T1000 (cell line): Measurements from ENCODE around the gene IMP4.

Source experiments
- DNase-seq: peaks from one replicate; lab custom pipeline; 2025; ENCODE audit warnings: mixed read lengths; lab: John Stamatoyannopoulos, UW

IMP4 gene

DNA sequence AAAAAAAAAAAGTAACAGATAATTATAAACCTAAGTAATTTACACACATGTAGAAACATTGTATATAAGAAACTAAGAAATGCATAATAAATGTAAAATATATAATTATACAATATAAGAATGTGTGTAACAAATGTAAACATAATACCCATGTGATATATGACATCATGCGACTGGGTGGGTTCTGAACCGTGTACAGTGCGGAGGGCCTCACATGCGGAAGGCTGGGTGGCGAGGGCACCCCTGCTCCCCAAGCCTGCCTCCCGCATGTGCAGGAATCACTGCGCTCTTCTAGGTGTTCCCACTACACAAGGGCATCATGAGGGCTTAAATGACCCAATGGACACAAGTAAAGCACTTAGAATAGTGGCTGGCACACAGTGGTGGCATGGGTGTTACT lies 15.2 kb downstream of the IMP4 start:
- DNase-seq, result no peak

DNA sequence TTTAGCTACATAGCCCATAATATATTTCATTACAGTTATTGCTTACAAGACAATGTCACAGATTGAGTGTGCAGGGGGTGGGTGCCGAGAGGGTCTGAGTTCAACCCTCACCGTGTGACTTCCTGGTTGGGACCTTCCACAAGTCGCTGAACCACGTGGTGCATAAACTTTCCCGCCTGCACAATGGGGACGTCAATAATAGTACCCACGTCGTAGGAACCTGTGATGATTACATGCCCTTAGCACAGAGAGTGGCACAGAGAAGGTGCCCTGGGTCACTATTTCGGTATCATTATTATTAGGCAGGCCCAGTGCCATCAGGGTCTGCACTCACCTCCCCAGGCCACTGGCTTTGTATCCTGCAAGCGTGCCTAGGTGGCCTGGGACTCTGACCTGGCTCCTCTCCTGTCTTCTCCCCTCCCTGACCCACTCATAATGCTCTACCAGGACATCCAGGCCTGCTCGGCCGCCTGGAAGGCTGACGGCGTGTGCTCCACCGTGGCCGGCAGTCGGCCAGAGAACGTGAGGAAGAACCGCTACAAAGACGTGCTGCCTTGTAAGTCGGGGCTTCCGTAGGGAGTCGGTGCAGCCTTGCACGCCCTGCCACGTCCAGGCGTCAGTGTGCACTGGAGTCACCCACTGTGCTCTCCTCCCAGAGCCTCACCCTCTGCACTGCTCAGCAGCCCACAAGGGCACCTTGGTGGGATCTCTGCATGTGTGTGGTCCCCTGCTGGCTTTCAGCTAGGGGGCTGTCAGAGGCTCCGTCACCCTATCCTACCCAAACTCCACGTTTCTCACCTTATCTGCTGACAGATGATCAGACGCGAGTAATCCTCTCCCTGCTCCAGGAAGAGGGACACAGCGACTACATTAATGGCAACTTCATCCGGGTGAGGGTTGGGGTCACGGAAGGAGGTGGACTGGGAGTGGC lies 16.0 kb downstream of the IMP4 start:
- no peak for DNase-seq

DNA sequence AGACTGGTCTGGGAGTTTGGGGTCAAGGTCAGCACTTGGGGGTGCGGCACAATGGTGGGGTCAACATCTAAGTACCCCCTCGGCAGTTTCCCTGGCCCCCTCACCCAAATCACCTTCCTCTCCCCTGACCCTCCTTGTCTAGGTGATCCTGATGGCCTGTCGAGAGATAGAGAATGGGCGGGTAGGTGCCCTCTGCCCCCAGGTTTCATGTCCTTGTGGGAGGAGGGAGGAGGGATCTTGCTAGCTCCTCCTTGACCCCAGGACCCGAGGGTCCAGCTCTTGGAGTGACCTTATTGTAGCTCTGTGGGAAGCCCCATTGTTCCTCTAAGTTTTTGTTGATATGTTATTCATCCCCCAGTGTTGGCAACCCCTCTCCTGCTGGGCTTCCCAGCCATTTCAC lies 16.8 kb downstream of the IMP4 start:
- no peak for DNase-seq

DNA sequence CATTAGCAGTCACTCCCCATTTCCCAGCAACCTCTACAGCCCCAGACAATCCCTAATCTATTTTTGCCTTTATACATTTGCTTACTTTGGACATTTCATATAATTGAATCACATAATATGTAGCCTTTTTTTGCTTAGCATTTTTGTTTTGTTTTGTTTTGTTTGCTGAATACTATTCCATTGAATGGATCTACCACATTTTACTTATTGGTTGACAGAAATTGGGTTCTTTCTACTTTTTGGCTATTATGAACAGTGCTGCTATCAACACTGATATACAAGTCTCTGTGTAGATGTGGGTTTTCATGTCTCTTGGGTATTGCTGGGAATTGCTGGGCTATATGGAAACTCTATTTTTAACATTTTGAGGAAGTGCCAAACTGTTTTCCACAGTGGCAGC lies 20.8 kb downstream of the IMP4 start:
- no peak for DNase-seq

DNA sequence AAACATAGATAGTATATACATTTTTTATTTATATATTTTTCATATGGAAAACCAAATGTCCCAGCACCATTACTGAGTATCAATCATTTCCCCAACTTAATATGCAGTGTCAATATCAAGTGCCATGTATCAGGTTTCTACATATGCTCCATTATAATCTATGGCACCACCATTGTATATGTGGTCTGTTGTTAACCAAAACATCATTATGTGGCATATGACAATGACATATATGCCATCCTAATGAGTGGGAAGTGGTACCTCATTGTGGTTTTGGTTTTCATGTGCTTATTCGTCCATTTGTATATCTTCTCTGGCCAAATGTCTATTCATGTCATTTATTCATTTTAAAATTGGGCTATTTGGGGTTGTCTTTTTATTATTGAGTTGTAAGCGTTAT lies 22.4 kb downstream of the IMP4 start:
- DNase-seq, result no peak

DNA sequence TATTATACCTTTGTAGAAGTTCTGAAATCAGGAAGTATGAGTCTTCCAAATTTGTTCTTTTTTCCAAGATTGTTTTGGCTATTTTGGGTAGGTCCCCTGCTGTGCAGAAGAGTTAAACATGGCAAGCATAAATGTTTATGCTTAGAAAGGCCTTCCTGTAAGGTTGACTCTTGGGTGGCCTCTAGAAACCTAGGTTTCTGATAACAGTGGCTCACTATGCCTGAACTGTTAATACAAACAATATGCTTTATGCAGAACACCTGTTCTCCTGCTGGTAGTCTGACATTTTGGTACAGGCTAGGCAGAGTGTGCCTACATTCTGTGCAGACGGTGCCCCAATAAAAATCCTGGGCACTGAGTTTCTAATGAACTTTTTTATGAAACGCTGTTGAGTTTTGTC lies 23.3 kb downstream of the IMP4 start:
- no peak for DNase-seq

DNA sequence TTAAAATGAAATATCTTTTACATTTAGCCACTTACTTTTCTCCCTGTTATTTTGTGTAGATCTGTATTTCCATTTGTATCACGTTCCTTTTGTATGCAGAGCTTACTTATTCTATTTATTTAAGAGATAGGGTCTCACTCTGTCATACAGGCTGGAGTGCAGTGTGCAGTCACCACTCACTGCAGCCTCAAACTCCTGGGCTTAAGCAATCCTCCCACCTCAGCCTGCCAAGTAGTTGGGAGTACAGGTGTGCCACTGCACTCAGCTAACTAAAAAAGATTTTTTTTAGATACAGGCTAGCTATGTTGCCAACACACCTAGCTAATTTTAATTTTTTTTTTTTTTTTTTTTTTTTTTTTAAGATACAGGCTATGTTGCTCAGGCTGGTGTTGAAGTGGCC lies 24.0 kb downstream of the IMP4 start:
- DNase-seq, result no peak

DNA sequence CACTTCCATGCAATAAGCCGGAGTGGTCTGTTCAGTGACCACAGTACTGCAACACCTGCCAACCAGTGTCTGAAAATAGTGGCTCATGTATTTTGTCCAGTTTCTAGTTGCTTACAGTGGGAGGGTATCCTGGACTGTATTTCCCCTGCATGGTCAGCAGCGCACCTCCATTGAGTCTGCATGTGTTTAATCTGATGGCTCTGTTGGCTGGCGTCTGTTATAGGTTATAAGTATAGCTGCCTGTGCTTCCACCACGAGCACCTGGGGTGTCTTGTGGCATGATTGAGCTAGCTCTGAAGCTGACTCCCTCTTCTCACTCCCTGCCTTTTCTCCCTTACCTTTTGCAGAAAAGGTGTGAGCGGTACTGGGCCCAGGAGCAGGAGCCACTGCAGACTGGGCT lies 26.1 kb downstream of the IMP4 start:
- no peak for DNase-seq

DNA sequence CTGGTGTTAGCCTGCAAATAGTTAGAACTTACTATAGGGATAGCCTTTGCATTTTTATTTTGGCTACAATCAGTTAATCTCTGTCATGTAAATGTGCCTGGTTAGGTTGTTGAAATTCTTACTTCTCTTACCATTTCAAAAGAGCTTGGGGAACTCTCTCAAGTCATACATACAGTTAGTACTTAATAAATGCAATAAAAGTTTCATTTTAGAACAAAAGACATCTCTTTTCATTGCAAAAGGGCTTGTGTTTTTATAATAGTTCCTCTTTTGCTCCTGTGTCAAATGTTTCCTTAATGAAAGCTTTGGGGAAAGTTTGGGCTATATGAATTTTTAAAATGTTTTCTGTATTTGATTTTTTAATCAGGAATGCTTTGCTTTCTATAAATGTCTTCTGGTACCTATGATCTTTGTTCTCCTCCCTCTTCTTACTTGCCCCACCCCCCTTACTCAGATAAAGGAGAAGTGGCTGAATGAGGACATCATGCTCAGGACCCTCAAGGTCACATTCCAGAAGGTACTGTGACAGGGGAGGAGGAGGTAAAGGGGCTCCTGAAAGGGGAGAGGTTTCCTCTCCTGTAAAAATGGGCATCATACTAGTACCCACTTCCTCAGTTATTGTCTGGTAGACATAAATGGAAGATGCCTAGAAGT lies 26.7 kb downstream of the IMP4 start:
- DNase-seq, result no peak

DNA sequence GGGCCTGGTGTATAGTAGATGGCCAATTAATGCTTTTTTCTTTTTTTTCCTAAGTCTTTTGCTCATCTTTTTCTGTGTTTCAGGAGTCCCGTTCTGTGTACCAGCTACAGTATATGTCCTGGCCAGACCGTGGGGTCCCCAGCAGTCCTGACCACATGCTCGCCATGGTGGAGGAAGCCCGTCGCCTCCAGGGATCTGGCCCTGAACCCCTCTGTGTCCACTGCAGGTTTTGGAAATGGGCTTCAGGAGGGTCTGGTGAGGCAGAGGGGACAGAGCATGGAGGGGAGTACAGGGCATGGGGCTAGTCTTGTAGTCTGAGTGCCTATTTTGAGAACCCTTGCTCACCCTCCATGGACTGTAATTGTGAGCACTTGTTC lies 27.3 kb downstream of the IMP4 start:
- DNase-seq, result no peak

DNA sequence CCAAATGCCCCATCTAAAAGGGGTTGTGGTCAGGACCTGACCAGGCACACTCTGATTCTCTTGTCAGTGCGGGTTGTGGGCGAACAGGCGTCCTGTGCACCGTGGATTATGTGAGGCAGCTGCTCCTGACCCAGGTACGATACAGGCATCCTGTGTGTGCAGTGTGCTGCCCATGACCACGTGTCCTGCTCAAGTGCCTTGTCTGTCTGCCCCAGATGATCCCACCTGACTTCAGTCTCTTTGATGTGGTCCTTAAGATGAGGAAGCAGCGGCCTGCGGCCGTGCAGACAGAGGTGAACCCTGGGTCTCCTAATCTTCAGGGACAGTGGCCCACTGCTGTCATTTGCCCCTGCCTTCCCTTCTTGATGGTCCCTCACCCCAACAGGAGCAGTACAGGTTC lies 27.8 kb downstream of the IMP4 start:
- no peak for DNase-seq

DNA sequence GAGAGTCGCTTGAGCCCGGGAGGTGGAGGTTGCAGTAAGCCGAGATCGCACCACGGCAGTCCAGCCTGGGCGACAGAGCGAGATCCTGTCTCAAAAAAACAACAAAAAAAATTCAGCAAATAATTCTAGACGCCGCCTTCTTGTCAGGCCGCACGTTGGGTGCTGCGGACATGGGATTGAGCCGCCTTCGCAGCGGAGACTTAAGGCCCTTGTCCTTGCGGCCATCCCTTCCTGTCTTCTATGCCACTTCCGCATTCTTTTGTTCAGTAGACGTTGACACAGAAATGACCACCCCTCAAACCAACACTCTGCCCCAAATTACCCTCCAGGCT lies 29.0 kb downstream of the IMP4 start:
- no peak for DNase-seq

DNA sequence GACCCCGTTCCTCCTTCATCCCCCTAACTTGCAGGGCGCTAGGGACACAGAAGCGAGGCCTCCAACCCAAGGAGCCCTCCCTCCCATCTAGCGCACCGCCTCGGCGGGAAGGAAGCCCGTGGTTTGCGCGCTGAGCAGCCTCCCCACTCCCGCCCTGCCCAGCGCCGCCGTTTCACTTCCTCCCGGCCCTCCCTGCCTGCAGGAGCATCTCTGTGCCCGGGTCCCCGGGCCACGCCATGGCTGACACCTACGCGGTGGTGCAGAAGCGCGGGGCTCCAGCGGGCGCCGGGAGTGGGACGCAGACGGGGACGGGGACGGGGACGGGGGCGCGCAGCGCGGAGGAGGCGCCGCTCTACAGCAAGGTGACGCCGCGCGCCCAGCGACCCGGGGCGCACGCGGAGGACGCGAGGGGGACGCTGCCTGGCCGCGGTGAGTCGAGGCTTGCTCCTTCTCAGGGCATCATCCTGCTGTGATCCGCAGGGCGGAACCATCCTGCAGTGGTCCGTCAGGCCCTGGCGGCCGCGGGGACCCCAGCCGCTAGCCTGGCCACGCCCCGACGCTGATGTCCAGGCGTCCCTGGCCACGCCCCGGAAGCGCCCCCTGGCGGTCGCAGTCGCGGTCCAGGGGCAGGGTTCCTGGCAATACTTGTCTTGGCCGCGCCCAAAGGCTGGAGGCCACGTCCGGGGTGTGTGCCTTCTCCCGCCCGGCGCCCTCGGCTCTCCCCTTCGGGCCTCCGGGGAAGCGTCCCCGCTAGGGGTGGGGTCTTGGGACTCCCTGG lies 29.5 kb downstream of the IMP4 start:
- DNase-seq, result peak; percentile 75

DNA sequence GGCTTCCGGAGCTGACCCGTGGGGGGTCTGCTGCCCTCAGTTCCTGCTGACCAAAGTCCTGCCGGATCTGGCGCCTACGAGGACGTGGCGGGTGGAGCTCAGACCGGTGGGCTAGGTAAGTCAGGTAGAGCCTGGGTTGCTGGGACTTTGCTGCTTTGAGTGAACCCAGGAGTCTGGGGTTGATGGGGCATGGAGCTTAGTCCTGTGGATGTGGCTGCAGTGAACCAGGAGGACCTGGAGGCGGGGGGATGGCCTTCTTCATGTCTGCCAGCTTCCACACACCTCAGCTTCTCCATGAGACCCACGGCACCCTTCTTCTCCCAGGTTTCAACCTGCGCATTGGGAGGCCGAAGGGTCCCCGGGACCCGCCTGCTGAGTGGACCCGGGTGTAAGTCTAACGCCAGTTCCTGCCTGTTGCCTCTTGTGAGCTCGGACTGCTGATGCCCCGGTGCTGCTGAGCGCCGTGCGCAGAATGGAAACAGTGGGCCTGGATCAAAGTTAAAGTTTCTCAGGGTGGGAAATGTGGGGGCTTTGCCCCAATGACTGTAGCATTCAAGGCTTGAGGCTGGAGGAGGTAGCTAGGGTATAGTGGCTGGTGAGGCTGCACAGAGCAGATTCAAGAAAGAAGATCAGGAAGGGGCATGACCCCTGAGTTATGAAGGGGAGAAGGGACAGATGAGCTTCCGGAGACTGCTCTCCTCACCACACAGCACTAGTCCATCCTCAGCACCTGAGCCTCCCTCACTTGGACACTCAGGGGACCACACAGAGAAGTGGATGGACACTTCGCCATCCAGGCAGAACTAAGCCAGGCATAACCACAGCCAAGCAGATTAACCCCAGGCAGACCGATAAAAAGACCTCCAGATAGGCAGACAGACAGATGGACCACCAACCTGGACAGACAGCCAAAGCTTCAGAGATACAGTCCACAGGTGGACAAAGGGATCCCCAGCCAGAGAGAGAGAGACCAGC lies 30.4 kb downstream of the IMP4 start:
- DNase-seq, result no peak

DNA sequence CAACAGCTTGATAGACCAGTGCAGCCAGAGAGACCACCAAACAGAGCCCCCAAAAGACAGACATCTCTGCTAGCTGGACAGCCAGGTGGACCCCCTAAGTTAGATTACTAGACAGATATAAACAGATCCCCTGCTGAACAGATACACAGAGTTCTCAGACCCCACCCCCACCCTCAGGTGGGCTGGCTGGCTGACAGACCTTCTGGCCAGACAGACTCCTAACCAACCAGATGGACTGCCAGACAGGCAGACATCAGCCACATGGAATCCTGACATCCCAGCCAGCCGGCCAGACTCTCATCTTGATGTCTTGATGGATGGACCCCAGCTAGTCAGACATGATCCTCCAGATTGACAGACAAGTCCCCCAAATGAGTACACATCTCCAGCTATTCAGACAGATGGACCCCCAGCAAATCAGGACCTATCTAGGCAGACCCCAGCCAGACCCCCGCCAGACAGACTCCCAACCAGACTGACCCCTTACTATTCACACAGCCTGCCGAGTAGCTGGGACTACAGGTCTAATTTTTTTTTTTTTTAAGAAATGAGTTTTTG lies 31.2 kb downstream of the IMP4 start:
- DNase-seq, result no peak

DNA sequence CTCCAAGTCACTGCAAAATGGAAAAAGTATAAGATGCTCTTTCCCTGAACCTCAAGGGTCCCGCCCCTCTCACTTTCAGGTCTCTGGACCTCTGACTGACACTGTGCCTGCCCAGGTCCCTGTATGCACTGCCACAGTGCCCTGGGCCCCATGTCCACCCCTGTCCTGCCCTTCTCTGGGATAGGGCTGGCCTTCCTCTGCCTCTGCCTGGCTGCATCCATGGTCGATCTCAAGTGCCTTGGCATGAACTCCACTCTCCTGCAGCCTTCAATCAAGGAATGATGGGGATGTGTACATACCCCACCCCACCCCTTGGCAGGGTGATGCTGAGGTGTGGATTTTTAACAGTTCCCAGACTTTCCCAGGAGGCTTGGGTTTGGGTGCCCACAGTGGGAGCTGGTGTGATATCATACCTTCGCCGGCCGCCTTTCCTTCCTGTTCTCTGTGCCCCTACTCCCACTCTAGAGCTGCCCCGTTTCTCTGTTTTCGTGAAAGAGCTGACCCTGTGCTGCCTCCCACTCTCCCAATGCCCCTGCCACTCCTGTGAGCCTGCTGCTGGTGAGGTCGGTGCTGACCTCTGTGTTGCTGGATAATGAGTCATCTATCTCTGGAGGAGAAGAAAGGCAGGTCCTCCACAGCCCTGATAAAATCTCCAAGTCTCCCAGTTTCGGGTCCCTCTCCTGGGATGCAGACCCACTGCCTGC lies 32.0 kb downstream of the IMP4 start:
- no peak for DNase-seq

DNA sequence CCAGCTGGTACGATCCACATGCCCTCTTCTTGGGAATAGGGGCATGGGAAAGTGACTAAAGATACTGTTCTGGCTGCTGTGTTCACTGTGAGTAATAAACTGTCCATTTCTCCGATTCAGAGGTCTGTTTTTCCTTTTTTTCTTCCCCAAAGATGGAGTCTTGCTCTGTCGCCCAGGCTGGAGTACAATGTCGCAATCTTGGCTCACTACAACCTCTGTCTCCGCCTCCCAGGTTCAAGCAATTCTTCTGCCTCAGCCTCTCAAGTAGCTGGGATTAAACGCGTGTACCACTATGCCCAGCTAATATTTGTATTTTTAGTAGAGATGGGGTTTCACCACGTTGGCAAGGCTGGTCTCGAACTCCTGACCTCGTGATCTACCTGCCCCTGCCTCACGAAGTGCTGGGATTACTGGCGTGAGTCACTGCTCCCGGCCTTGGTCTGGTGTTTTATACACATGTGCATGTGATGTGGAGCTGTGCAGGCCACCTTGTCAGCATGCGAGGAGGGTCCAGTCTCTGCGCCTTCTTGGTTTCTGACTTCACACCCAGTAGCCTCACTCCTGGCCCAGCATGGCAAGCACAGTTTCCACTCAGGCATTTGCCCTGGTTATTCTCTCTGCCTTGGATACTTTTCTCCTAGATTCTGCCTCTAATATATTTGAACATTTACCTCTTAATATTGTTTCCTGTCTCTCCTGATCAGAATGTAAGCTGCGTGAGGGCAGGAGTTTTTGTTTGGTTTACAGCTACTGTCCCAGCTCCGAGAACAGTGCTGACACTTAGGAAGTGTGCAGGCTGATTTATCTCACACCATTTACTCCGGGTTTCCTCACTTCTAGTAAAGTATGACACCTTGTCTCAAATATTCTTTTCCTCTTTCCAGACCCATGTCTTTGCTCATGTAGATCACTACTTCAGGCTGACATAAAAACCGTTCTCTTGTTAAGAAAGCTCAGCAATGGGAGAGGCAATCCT lies 32.9 kb downstream of the IMP4 start:
- DNase-seq, result no peak

DNA sequence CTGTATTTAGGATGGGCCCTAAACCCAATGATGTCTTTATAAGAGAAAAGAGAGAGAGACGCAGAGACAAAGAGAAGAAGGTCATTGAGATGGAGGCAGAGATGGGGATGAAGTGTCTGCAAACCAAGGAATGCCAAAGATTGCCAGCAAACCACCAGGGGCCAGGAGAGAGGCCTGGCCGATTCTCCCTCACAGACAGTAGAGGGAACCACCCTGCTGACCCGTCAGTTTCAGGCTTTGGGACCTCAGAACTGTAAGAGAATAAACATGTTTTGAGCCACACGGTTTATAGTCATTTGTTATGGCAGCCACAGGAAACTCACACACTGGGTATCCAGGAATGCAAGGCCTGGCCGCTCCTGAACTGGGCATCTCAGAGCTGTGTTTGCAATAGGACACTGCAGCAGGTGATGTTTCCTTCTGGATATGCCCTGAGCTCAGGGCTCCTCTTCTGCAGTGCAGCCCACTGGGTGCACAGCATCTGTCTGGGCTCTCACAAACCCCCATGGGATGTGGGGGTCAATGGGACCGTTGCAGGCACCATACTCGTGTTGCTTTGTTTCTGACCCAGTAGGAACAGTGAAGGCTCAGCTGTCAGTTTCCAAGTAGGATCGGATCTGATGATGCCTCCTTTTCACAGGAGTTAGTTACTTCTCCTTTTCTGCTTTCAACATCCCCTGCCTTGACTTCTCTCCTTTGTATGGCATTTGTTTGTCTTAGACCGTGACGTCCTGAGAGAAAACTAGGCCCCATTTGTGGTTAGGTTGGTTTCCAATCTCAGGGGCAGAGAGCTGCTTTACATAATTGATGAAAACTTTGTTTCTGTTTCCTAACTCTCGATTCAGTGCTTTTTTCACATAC lies 34.0 kb downstream of the IMP4 start:
- no peak for DNase-seq

DNA sequence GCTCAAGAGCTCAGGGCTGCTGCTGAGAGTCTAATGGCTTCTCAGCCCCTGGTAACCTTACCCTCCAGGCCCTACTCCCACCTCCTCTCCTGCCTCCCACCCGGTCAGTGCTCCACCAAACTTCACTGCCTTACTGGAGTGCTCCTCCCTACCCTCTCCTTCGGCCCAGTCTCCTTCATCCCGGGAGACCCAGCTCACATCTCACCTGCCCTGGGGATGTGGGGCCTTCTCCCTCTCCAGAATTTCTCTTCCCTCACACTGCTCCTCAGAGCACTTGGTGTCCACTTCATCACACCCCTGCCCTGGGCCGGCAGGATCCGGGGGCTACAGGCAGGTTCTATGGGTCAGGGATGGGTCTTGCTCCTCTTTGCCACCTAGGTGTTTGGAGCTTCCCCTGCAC lies 34.8 kb downstream of the IMP4 start:
- DNase-seq, result no peak
